Cardiac fibroblast (primary cell): ENCODE measurements around the gene ISG15.
"Not testable (repeated sequence)": the region's sequence is repeated elsewhere in the genome, so short reads cannot be mapped to it uniquely, and the experiment has no call there.

Experiments used
- DNase-seq, 2 donors: peaks; one replicate each; pipeline versions ENCODE4 v3.0.0 to v3.0.0-alpha.2; 2010; ENCODE audit warnings: low read depth in 2 of 2
- H3K4me3 ChIP-seq, 2 donors: replicated peaks in 1 of 2; 1 replicate in 1 of 2; 2 replicates in 1 of 2; pipeline ENCODE4 v1.5.1; 2011; ENCODE audit warnings: low read depth in 2 of 2, low read length in 2 of 2, mild to moderate bottlenecking in 2 of 2, moderate library complexity in 1 of 2
- TF ChIP-seq, protein P1 (sequence below): IDR thresholded peaks from one replicate; pipeline ENCODE4 v1.5.1; 2011; ENCODE audit warnings: low read depth, mild to moderate bottlenecking, low read length, inconsistent platforms

ISG15 gene

DNA sequence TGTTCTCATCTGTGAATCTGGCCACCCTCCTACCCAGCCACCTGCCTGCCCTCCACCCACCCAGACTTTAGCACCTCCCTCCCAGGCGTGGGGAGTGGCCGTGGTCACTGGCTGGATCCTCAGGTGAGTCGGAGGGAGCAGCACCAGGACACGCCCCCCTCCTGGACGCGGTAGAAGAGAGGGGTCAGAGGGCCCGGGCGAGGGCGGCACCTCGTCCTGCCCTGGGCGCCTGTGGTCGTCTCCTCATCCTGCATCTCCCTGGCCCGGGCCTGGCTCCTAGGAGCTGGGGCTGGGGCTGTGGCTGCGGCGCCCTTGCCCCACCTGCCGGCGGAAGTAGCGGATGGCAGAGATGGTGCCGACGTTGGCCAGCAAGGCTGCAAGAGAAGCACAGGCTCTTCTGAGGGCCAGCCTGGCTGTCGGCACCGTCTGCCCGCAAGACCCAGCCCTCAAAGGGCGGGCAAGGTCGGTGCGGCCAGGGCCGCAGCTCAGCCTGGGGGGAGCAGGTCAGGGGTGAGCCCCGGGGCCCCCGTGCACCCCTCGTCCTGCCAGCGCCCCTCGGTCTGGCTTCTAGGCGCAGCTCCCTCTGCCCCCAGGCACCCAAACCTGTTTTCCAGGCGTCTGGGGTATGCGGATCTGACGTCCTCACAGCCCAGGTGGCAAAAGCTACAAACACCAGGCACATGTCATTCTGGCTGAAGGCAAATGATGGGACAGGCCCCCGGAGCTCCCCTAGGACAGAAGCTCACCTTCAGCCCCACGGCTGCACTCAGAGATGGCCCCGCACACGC is 37.2 kb upstream of the ISG15 start:
- H3K4me3 ChIP-seq: peak overlapping the region in 1 of 2 donors; percentile 11

DNA sequence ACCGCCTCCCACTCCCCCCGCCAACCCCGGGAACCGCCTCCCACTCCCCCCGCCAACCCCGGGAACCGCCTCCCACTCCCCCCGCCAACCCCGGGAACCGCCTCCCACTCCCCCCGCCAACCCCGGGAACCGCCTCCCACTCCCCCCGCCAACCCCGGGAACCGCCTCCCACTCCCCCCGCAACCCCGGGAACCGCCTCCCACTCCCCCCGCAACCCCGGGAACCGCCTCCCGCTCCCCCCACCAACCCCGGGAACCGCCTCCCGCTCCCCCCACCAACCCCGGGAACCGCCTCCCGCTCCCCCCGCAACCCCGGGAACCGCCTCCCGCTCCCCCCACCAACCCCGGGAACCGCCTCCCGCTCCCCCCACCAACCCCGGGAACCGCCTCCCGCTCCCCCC is 36.5 kb upstream of the ISG15 start:
- not testable (repeated sequence) for DNase-seq

More for the DNA sequence above, 37.2 kb upstream of the ISG15 start:
- DNase-seq: peak; percentile 58 to 61
- TF ChIP-seq, protein P1, sequence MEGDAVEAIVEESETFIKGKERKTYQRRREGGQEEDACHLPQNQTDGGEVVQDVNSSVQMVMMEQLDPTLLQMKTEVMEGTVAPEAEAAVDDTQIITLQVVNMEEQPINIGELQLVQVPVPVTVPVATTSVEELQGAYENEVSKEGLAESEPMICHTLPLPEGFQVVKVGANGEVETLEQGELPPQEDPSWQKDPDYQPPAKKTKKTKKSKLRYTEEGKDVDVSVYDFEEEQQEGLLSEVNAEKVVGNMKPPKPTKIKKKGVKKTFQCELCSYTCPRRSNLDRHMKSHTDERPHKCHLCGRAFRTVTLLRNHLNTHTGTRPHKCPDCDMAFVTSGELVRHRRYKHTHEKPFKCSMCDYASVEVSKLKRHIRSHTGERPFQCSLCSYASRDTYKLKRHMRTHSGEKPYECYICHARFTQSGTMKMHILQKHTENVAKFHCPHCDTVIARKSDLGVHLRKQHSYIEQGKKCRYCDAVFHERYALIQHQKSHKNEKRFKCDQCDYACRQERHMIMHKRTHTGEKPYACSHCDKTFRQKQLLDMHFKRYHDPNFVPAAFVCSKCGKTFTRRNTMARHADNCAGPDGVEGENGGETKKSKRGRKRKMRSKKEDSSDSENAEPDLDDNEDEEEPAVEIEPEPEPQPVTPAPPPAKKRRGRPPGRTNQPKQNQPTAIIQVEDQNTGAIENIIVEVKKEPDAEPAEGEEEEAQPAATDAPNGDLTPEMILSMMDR: peak; percentile 65

DNA sequence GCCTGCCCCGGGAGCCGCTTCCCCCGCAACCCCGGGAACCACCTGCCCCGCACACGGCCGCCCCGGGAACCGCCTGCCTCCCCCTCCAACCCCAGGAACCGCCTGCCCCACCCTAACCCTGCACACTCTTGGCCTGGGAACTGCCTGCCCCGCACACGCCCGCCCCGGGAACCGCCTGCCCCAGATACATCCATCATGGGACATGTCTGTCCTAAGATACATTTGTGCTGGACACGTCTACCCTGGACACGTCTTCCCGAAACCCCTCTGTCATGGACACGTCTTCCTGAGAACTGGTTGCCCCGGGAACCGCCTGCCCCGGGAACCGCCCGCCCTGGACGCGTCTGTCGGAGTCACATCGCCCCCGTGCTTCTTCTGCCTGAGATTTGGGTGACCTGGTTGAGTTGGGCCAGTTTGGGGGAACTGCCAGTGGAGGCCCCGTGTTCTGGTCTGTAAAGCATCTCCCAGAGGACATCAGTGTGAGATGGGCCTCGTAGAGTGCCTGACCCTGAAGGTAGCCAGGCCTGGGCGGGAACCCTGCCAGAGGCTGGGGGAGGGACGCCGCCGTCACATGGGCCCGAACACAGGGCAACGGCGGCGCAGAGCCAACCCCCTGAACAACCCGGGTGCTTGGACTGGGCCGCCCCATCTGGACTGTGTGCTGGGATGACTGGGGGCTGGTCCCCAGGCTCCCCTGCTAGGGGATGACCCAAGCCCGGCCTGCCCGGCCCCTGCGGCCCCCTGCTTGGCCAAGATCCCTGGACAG is 35.0 kb upstream of the ISG15 start:
- no peak for DNase-seq
- H3K4me3 ChIP-seq: no peak overlapping the region
- TF ChIP-seq, protein P1: no peak

More for the DNA sequence above, 36.5 kb upstream of the ISG15 start:
- H3K4me3 ChIP-seq: not testable (repeated sequence)

DNA sequence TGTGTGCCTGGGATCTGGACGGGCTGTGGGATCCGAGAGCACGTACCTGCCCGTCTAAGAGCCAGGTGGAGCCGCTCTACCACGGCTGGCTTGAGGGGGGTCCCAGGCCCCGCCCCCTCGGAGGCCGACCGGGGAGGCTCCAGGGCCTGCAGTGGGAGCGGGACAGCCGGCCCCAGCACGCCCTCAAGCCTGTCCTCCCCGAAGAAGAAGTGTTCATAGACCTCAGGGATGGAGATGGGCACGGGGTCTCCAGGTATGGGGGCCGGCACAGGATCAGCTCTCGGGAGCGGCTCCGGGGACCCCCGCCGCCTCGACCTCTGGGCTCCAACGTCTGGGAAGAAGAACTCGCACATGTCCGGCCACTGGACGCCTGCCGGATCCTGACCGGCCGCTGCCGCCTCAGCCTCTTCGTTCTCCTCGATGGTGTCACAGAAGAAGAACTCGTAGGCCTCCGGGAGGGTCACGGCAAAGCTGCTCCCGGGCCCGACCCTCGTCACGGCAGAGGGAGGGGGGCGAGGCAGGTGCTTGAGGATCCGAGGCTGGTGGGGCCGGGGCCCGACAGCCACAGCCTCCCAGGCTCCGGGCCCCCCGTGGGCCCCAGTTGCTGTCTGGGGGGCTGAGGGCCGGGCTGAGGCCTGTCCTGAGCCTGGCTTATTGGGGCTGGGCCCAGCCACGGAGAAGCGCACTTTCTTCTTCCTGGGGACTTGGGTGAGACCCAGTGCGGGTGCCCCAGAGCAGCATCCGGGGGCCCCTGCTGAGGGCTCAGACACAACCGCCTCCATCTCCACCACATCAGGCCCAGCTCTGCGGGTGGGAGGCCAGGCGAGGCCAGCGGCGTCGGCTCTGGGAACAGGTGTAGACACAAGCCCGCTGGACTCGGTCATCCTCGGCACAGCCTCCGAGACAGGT is 34.2 kb upstream of the ISG15 start:
- DNase-seq: no peak
- TF ChIP-seq, protein P1: no peak
- H3K4me3 ChIP-seq: no peak overlapping the region

DNA sequence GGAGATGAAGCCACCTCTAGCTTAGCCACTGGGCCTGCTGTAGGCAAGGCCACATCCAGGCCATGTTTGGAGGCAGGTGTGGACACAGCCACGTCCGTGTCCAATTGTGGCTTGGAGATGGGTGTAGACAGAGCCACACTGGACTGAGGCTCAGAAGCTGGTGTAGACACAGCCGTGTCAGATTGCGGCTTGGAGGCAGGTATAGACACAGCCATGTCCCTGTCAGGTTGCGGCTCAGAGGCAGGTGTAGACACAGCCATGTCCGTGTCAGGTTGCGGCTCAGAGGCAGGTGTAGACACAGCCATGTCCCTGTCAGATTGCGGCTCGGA is 33.6 kb upstream of the ISG15 start:
- no peak for DNase-seq
- H3K4me3 ChIP-seq: no peak overlapping the region
- TF ChIP-seq, protein P1: no peak

DNA sequence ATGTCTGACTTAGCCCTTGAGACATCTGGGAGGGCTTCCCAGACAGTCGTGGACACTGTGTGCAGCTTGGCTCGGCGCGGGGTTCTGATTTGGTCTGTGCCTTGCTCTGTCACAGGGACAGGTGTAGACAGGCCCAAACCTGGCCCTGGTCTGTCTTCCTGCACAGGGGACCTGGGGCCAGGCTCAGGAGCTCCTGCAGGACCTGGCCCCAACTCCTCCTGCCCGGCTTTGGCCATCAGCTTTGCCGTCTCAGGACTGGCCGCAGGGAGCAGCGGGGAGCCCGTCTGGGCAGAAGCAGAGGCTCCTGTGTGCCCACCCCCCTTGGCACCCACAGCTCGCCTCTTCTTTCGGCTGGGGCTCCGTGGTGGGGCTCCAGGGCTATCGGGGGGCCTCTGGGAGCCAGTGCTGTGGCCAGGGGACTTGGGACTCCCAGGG is 33.1 kb upstream of the ISG15 start:
- TF ChIP-seq, protein P1: no peak
- peak overlapping the region in 1 of 2 donors; percentile 7 for H3K4me3 ChIP-seq
- no peak for DNase-seq
